Activated naive CD4-positive, alpha-beta T cell treated with anti-CD3 and anti-CD28 coated beads, Interleukin-2, amount 50 U/mL, for 72 hours (primary cell): Measurements from ENCODE around the gene STAB1. TPM values are rescaled to one million over a fixed set of nuclear protein-coding genes. Genes with fewer than 3 reads are reported as not detected.

ENCODE experiments used
- ATAC-seq, 2 donors: fragments of 150-1000 bp; cut with Tn5 transposase; 2 replicates each; pipeline ENCODE4 v1.10.0; 2021; ENCODE audit warnings: mild to moderate bottlenecking in 2 of 2, moderate library complexity in 2 of 2
- DNase-seq, 2 donors: peaks; one replicate each; pipeline ENCODE4 v3.0.0; 2021 to 2022; ENCODE audit warnings: low spot score in 2 of 2
- H3K27ac Mint-ChIP-seq, 2 donors: one replicate each; pipeline ENCODE4 v1.8.0; 2022; ENCODE audit warnings: mild to moderate bottlenecking in 2 of 2, mixed read lengths in 2 of 2
- H3K36me3 Mint-ChIP-seq, 2 donors: one replicate each; pipeline ENCODE4 v1.8.0; 2022; ENCODE audit warnings: mixed read lengths in 2 of 2
- H3K9me3 Mint-ChIP-seq, 2 donors: one replicate each; pipeline ENCODE4 v1.8.0; 2022; ENCODE audit warnings: mixed read lengths in 2 of 2
- total RNA-seq, 2 donors: library from RNA; stranded (reverse); gene quantifications; one replicate each; pipeline ENCODE4 v1.2.3, GENCODE V29; 2022

The STAB1 gene
- total RNA-seq, 2 donors from 2014 or later: 0.36 TPM; not detected in 1

- peak overlapping the region; percentile 15 to 74 for H3K27ac Mint-ChIP-seq
- peaks cover 27 to 28% of the 10 kb centered on the region in 2 donors for H3K36me3 Mint-ChIP-seq
- ATAC-seq: no peak
- H3K9me3 Mint-ChIP-seq: peaks cover 0 to 5% of the 10 kb centered on the region in 2 donors
- DNase-seq: no peak
Observed at GRCh38 chr3:52534281-52535183, 39.4 kb downstream of the STAB1 start.

GRCh38 chr3:52535411-52536111 is 40.4 kb downstream of the STAB1 start:
- Mint-ChIP-seq H3K36me3 (peaks cover 27 to 30% of the 10 kb centered on the region in 2 donors), H3K27ac (peak overlapping the region in 1 of 2 donors; percentile 93), H3K9me3 (peaks cover 0 to 5% of the 10 kb centered on the region in 2 donors)
- DNase-seq (no peak), ATAC-seq (no peak)

DNA sequence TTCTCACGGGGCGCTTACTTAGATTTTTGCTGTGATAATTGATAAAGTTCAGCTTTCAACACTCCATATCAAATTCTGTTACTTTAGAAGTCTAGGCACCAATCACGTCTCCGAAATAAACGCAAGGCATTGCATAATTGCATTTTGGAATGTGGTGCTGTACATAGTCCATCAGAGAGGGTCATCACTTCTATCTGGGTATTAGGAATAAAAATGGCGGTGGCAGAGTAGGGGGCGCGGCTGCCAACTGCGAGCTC is 40.9 kb downstream of the STAB1 start:
- DNase-seq (no peak), ATAC-seq (no peak)
- Mint-ChIP-seq H3K27ac (peak overlapping the region in 1 of 2 donors; percentile 93), H3K9me3 (peaks cover 0 to 5% of the 10 kb centered on the region in 2 donors), H3K36me3 (peaks cover 27 to 34% of the 10 kb centered on the region in 2 donors)

DNA sequence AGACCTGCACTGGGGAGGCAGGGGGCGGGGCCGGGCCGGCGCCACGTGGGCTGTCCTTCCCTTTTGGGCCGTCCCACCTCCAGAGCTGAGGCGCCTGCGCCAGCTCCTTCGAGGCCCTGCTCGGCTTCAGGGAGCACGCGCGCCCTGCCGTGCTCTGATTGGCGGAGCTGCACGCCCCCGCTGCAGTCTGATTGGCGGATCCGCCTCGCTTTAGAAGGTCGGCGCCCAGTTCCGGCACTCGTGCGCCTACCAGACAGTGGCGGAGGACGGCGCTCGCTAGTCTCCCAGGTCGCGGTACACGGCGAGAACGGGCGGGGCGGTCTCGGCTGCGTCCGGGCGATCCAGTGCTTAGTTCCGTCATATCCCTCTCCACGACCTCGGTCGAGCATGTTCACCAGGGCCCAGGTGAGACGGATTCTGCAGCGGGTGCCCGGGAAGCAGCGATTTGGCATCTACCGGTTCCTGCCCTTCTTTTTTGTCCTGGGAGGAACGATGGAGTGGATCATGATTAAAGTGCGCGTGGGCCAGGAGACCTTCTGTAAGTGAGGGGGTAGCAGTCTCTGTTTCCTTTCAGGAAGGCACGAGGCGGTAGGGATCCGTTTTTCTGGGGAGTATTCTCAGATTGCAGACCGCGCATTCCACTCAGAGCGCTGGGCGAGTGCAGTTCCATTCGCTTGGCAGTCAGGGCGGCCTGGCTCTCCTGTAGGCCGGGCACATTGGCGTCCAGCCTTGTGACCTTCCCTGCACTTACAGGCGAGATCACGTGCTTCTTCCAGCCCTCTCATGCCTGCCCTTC is 41.4 kb downstream of the STAB1 start, which contains the start of gene UQCC5:
TSS of gene UQCC5 (plus strand) at position 237 of the 796 bp plus-strand sequence. CDS start at position 388, 151 bp downstream.
- H3K9me3 Mint-ChIP-seq: peaks cover 0 to 5% of the 10 kb centered on the region in 2 donors
- ATAC-seq: peak; percentile 90 to 92
- H3K27ac Mint-ChIP-seq: peak within 1 kb of the TSS; percentile 93 to 99

DNA sequence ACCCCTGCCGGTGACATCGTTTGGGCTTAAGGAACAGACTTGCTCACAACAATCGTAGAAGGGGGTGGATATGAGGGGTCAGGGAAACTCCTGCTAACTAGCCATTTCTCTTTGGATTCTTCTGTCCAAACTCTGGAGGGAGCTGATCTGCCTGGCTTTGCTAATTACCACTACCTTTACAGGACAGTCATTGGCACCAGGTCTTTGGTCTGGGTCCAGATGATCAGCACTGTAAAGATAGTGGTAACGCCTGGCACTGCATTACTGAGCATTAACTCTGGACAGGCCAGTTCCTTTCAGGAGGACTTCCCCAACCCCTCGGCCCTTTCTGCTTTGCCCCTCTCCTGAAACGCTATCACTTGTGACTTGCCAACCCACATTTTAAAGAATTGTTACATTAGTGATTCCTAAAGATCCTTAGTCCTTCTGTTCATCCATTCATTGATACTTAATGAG is 42.1 kb downstream of the STAB1 start:
- no peak for ATAC-seq
- peaks cover 31 to 36% of the 10 kb centered on the region in 2 donors for H3K36me3 Mint-ChIP-seq
- peak overlapping the region; percentile 93 to 99 for H3K27ac Mint-ChIP-seq
- DNase-seq: no peak
- H3K9me3 Mint-ChIP-seq: peaks cover 0 to 5% of the 10 kb centered on the region in 2 donors

More for the DNA sequence above, 41.4 kb downstream of the STAB1 start, which contains the start of gene UQCC5:
- peaks cover 31 to 36% of the 10 kb centered on the region in 2 donors for H3K36me3 Mint-ChIP-seq
- peak; percentile 97 to 99 for DNase-seq

- Mint-ChIP-seq H3K36me3 (peaks cover 31 to 36% of the 10 kb centered on the region in 2 donors), H3K27ac (peak overlapping the region; percentile 93 to 99), H3K9me3 (peaks cover 0 to 5% of the 10 kb centered on the region in 2 donors)
- ATAC-seq (no peak), DNase-seq (no peak)
Observed at GRCh38 chr3:52537726-52538421, 42.7 kb downstream of the STAB1 start.

DNA sequence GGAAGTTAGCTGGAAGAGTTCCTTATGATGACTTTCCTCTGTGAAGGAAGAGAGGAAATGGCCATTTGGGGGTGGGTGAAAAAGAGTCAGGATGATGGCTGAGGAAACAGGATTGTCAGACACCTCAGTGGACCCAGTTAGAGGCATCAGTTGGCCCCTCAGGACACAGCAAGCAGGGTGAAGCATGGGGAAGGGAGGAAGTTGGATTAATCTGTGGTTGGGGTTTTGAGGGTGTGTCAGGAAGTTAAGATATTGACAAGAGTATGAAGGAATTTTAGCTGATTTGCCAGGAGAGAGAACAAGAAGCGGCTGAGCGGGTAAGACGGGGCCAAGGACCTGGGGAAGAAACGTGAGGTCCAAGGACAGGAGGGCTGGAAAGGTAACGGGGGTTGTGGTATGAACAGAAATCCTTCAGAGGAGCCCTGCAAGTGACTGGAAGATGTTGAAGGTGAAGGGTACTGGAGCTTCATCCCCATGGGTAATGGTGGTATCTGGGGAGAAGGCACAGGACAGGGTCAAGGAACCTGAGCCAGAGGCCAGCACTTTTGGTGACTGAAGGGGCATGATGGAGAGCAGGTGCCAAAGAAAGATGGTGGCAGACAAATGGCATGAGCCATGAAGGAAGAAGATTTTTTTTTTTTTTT is 44.0 kb downstream of the STAB1 start:
- DNase-seq: no peak
- Mint-ChIP-seq H3K27ac (peak overlapping the region; percentile 78 to 92), H3K36me3 (peaks cover 31 to 36% of the 10 kb centered on the region in 2 donors), H3K9me3 (peaks cover 0 to 5% of the 10 kb centered on the region in 2 donors)
- no peak for ATAC-seq

GRCh38 chr3:52541050-52541449 is 45.9 kb downstream of the STAB1 start:
- ATAC-seq: no peak
- no peak for DNase-seq
- peaks cover 0 to 5% of the 10 kb centered on the region in 2 donors for H3K9me3 Mint-ChIP-seq
- H3K27ac Mint-ChIP-seq: no peak overlapping the region
- peaks cover 31 to 36% of the 10 kb centered on the region in 2 donors for H3K36me3 Mint-ChIP-seq

DNA sequence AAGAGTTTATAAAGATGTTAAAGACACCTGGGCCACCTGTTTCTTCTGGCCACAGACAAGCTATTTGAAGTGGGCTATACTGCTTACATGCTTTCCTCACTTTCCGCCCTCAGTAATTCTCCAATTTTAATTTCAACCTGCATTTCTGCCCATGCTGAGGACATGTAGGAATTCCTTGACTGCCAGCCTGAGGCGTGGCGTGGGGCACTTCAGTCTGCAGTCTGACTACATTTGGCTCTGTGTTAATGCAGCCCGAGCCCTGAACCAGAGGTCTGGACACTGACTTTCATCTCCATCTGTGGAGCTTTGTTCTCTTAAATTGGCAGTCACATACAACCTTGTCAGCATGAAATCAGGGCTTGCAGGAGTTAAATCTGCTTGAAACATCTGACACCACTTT is 49.8 kb downstream of the STAB1 start:
- peaks cover 4 to 14% of the 10 kb centered on the region in 2 donors for H3K36me3 Mint-ChIP-seq
- H3K27ac Mint-ChIP-seq: no peak overlapping the region
- H3K9me3 Mint-ChIP-seq: no peaks in the 10 kb centered on the region
- no peak for DNase-seq
- ATAC-seq: no peak

DNA sequence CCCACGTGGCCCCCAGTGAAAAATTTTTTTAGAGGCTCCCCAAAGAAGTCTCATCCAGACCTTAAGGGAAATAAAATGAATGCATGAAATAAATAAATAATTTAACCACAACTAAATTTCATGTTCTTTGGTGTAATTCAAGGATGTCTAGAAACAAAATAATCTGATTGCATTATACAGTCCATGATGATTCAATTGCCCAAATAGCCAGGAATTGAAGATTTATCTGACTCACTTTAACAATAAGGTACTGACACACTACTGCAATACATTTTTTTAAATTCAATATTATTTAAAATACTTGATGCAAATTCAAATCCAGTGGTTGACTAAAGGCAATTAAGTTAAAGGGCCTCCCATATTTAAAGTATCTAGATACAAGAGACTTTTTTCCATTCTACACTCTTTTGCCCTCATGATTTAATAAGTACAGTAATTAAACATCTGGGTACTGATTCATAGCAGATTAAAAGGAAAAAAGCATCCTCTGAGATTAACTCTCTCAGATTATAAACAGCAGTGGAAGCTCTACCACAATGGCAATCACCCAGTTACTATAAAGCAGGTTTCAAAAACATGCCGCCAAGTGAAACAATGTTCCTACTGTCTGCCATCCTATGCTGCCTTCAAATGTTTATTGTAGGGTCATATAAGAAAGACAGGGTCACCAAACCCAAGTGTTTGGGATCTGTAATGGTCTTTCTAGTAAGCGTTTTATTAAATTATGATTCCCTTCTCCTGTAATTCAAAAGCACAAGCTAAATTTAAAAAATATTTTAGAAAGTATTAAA is 51.2 kb downstream of the STAB1 start:
- no peak overlapping the region for H3K27ac Mint-ChIP-seq
- H3K9me3 Mint-ChIP-seq: no peaks in the 10 kb centered on the region
- ATAC-seq (no peak), DNase-seq (no peak)
- peaks cover 3 to 6% of the 10 kb centered on the region in 2 donors for H3K36me3 Mint-ChIP-seq

GRCh38 chr3:52547143-52547542 is 52.0 kb downstream of the STAB1 start:
- H3K36me3 Mint-ChIP-seq: peaks cover 0 to 6% of the 10 kb centered on the region in 2 donors
- DNase-seq (no peak), ATAC-seq (no peak)
- peak overlapping the region in 1 of 2 donors; percentile 24 for H3K27ac Mint-ChIP-seq
- no peaks in the 10 kb centered on the region for H3K9me3 Mint-ChIP-seq

- Mint-ChIP-seq H3K36me3 (peaks cover 0 to 6% of the 10 kb centered on the region in 2 donors), H3K9me3 (no peaks in the 10 kb centered on the region), H3K27ac (peak overlapping the region in 1 of 2 donors; percentile 55)
- no peak for DNase-seq
- no peak for ATAC-seq
Observed at GRCh38 chr3:52551118-52551517, 56.0 kb downstream of the STAB1 start.

DNA sequence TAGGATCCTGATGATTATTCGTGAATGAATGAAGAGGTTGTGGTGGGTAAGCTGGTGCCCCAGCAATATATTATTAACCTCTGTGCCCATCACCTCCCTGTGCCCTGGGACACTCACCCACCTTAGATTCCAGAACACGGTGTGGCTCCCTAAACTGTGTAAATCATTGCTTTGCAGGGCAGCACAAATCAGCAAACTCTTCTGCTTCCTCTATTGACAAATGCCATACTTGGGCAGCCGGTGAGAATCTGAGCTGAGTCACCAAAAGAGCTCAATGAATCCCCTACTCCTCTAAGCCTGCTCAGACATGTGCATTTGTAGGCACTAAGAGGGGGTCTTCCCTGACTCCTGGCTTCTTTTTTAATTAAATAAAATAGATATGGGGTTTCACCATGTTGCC is 57.0 kb downstream of the STAB1 start:
- H3K27ac Mint-ChIP-seq: peak overlapping the region; percentile 59 to 70
- peaks cover 0 to 6% of the 10 kb centered on the region in 2 donors for H3K36me3 Mint-ChIP-seq
- H3K9me3 Mint-ChIP-seq: no peaks in the 10 kb centered on the region
- DNase-seq (no peak), ATAC-seq (no peak)

- no peak for DNase-seq
- no peak for ATAC-seq
- peak overlapping the region in 1 of 2 donors; percentile 10 for H3K27ac Mint-ChIP-seq
- H3K36me3 Mint-ChIP-seq: peaks cover 4 to 14% of the 10 kb centered on the region in 2 donors
- no peaks in the 10 kb centered on the region for H3K9me3 Mint-ChIP-seq
Observed at GRCh38 chr3:52554026-52554755, 59.1 kb downstream of the STAB1 start.
